GM23338 (cell line): ENCODE results near the gene POLK.

Experiments
- CREB1 ChIP-seq: fragments of 250-450 bp; sonication (Bioruptor Pico); IDR thresholded peaks from 2 replicates; pipeline ENCODE4 v1.5.0; 2020; ENCODE audit warnings: low read depth, mild to moderate bottlenecking, moderate library complexity
- EZH2 ChIP-seq: fragments of 200-600 bp; sonication (generic); IDR thresholded peaks from one replicate; pipeline ENCODE4 v1.8.0; 2017; ENCODE audit warnings: antibody characterized with exemption, mild to moderate bottlenecking, low read depth; ENCODE audit not compliant: unreplicated experiment
- EZH2phosphoT487 ChIP-seq: fragments of 200-600 bp; sonication (generic); IDR thresholded peaks from one replicate; pipeline ENCODE4 v1.8.1; 2018; ENCODE audit warnings: antibody characterized with exemption; ENCODE audit not compliant: unreplicated experiment
- JUNB ChIP-seq: IDR thresholded peaks from one replicate; pipeline ENCODE4 v1.6.1; 2016; ENCODE audit warnings: antibody characterized with exemption; ENCODE audit not compliant: unreplicated experiment
- NANOG ChIP-seq: IDR thresholded peaks from 2 replicates; pipeline ENCODE4 v1.6.1; 2016; ENCODE audit warnings: antibody characterized with exemption, borderline replicate concordance
- POLR2AphosphoS5 ChIP-seq: IDR thresholded peaks from 2 replicates; pipeline ENCODE4 v1.6.1; 2016; ENCODE audit warnings: antibody characterized with exemption, low read depth
- REST ChIP-seq: IDR thresholded peaks from one replicate; pipeline ENCODE4 v1.6.1; 2018; ENCODE audit warnings: antibody characterized with exemption; ENCODE audit not compliant: unreplicated experiment
- STAT1 ChIP-seq: IDR thresholded peaks from one replicate; pipeline ENCODE4 v1.6.1; 2016; ENCODE audit warnings: antibody characterized with exemption; ENCODE audit not compliant: unreplicated experiment
- ZNF114 ChIP-seq: fragments of 250-450 bp; sonication (Bioruptor Pico); IDR thresholded peaks from 2 replicates; pipeline ENCODE4 v1.5.0; 2020; ENCODE audit warnings: mild to moderate bottlenecking, moderate library complexity
- ZNF462 ChIP-seq: fragments of 250-450 bp; sonication (Bioruptor Pico); IDR thresholded peaks from 2 replicates; pipeline ENCODE4 v1.5.0; 2020; ENCODE audit warnings: mild to moderate bottlenecking, moderate library complexity
- TF ChIP-seq, protein P1 (sequence below), 2 experiments: fragments of 200-600 bp in 1 of 2; sonication (generic) in 1 of 2; conservative IDR thresholded peaks; 2 replicates each; pipeline versions ENCODE4 v1.5.1 to v1.6.1; 2016 to 2017; ENCODE audit warnings: antibody characterized with exemption in 2 of 2, low read depth in 2 of 2, mild to moderate bottlenecking in 2 of 2, moderate library complexity in 1 of 2

DNA sequence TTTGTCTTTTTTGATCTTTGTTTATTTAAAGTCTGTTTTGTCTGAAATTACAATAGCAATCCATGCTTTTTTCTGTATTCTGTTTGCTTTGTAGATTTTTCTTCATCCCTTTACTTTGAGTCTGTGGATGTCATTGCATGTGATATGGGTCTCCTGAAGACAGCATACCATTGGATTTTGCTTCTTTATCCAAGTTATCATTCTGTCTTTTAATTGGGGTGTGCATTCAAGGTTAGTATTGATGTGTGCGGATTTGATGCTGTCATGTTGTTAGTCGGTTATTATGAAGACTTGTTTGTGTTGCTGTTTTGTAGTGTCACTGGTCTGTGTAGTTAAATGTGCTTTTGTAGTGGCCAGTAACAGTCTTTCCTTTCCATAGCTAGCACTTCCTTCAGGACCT, 23.0 kb downstream of the POLK start:
- TF ChIP-seq, protein P1, sequence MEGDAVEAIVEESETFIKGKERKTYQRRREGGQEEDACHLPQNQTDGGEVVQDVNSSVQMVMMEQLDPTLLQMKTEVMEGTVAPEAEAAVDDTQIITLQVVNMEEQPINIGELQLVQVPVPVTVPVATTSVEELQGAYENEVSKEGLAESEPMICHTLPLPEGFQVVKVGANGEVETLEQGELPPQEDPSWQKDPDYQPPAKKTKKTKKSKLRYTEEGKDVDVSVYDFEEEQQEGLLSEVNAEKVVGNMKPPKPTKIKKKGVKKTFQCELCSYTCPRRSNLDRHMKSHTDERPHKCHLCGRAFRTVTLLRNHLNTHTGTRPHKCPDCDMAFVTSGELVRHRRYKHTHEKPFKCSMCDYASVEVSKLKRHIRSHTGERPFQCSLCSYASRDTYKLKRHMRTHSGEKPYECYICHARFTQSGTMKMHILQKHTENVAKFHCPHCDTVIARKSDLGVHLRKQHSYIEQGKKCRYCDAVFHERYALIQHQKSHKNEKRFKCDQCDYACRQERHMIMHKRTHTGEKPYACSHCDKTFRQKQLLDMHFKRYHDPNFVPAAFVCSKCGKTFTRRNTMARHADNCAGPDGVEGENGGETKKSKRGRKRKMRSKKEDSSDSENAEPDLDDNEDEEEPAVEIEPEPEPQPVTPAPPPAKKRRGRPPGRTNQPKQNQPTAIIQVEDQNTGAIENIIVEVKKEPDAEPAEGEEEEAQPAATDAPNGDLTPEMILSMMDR (conservative IDR thresholded peaks at IDR 0.05; ENCODE audit: low read depth in 2 of 2): no peak
- TF ChIP-seq NANOG: no peak
- TF ChIP-seq CREB1: no peak
- no peak for TF ChIP-seq EZH2
- no peak for TF ChIP-seq POLR2AphosphoS5
- no peak for TF ChIP-seq REST
- TF ChIP-seq JUNB: no peak
- no peak for TF ChIP-seq EZH2phosphoT487
- TF ChIP-seq STAT1: no peak
- no peak for TF ChIP-seq ZNF462 (CRISPR knock-in tag)
- no peak for TF ChIP-seq ZNF114
